ENCODE measurements around the gene NFE2.

The NFE2 gene

GRCh38 chr12:54287261-54288157, 13.3 kb downstream of the NFE2 start (continued):
- TF ChIP-seq ZBTB48 (tag by site-specific recombination; IDR thresholded peaks at IDR 0.05) (no peak), ZSCAN23 (tag by site-specific recombination; IDR thresholded peaks at IDR 0.05) (no peak), REPIN1 (tag by site-specific recombination; IDR thresholded peaks at IDR 0.05; ENCODE audit: low read depth) (no peak), ZNF324 (tag by site-specific recombination; IDR thresholded peaks at IDR 0.05) (no peak; the same call in 1 of the 2 replicates), ZNF37A (tag by site-specific recombination; IDR thresholded peaks at IDR 0.05) (no peak), ZNF138 (tag by site-specific recombination; IDR thresholded peaks at IDR 0.05; ENCODE audit: borderline replicate concordance) (no peak), ZFHX2 (tag by site-specific recombination; conservative IDR thresholded peaks at IDR 0.05) (peak; percentile 67), ZSCAN16 (tag by site-specific recombination; IDR thresholded peaks at IDR 0.05) (no peak), ZNF391 (tag by site-specific recombination; IDR thresholded peaks at IDR 0.05; ENCODE audit: borderline replicate concordance, low read depth) (no peak), PATZ1 (tag by site-specific recombination; IDR thresholded peaks at IDR 0.05) (no peak), BCL6B (tag by site-specific recombination; IDR thresholded peaks at IDR 0.05) (no peak), ZNF26 (tag by site-specific recombination; IDR thresholded peaks at IDR 0.05) (no peak), HOXD13 (CRISPR knock-in tag; IDR thresholded peaks at IDR 0.05; ENCODE audit: borderline replicate concordance) (no peak), ZBTB6 (tag by site-specific recombination; IDR thresholded peaks at IDR 0.05) (no peak), ZNF639 (tag by site-specific recombination; IDR thresholded peaks at IDR 0.05) (no peak), KLF17 (tag by site-specific recombination; IDR thresholded peaks at IDR 0.05) (0 out of 2 replicates have a peak, but pooled peaks have one; percentile 54), ATF2 (tag by site-specific recombination; IDR thresholded peaks at IDR 0.05; ENCODE audit: low read depth) (no peak), ZNF239 (tag by site-specific recombination; IDR thresholded peaks at IDR 0.05) (no peak), ZNF133 (tag by site-specific recombination; IDR thresholded peaks at IDR 0.05) (no peak), ZNF350 (tag by site-specific recombination; IDR thresholded peaks at IDR 0.05) (no peak), PRDM6 (tag by site-specific recombination; IDR thresholded peaks at IDR 0.05) (no peak), ZNF513 (tag by site-specific recombination; IDR thresholded peaks at IDR 0.05) (no peak), SP2 (tag by site-specific recombination; IDR thresholded peaks at IDR 0.05) (no peak), ZBTB21 (tag by site-specific recombination; IDR thresholded peaks at IDR 0.05) (no peak), ZBTB20 (tag by site-specific recombination; IDR thresholded peaks at IDR 0.05) (no peak)

Measured in HEK293 (cell line).